ENCODE data around the gene ANKMY1.

- TF ChIP-seq SPI1 (IDR thresholded peaks at IDR 0.05; ENCODE audit: borderline replicate concordance, low read depth) (no peak), CTCF (IDR thresholded peaks at IDR 0.05; ENCODE audit: insufficient read depth, low read length) (no peak)
Observed at GRCh38 chr2:240453461-240454105, 104.2 kb downstream of the ANKMY1 start.
